Neuronal stem cell (in vitro differentiated cells): ENCODE measurements around the gene FANCM.

ENCODE experiments used
- DNase-seq: peaks from one replicate; pipeline ENCODE4 v3.0.0-alpha.2; 2013; ENCODE audit warnings: low spot score
- H2AFZ ChIP-seq: one replicate; pipeline ENCODE4 v1.6.1; 2013; ENCODE audit warnings: mild to moderate bottlenecking, low read length, inconsistent platforms
- H2AK5ac ChIP-seq: 2 replicates; pipeline ENCODE4 v1.6.1; 2013; ENCODE audit warnings: low read depth, mild to moderate bottlenecking, inconsistent platforms, low read length, moderate library complexity, mixed read lengths
- H2BK120ac ChIP-seq: 2 replicates; pipeline ENCODE4 v1.6.1; 2013; ENCODE audit warnings: low read depth, mild to moderate bottlenecking, inconsistent platforms, low read length, moderate library complexity, mixed read lengths
- H2BK12ac ChIP-seq: one replicate; pipeline ENCODE4 v1.6.1; 2013; ENCODE audit warnings: low read length, inconsistent platforms
- H2BK15ac ChIP-seq: 2 replicates; pipeline ENCODE4 v1.6.1; 2013; ENCODE audit warnings: mild to moderate bottlenecking, low read length, inconsistent platforms, mixed read lengths
- H2BK5ac ChIP-seq: one replicate; pipeline ENCODE4 v1.6.1; 2013; ENCODE audit warnings: inconsistent platforms, mild to moderate bottlenecking, low read length, moderate library complexity
- H3K14ac ChIP-seq: one replicate; pipeline ENCODE4 v1.6.1; 2013; ENCODE audit warnings: low read length, inconsistent platforms
- H3K18ac ChIP-seq: 2 replicates; pipeline ENCODE4 v1.6.1; 2013; ENCODE audit warnings: low read length, inconsistent platforms
- H3K23ac ChIP-seq: 2 replicates; pipeline ENCODE4 v1.6.1; 2013; ENCODE audit warnings: low read depth, mild to moderate bottlenecking, mixed read lengths, low read length, inconsistent platforms; ENCODE audit not compliant: poor library complexity
- H3K27ac ChIP-seq: replicated peaks from 3 replicates; pipeline ENCODE4 v1.5.1; 2013; ENCODE audit warnings: low read length, inconsistent platforms
- H3K27me3 ChIP-seq, 3 experiments: 2 replicates each; pipeline ENCODE4 v1.6.1; 2013; ENCODE audit warnings: low read length in 3 of 3, mild to moderate bottlenecking in 2 of 3, inconsistent platforms in 1 of 3, low read depth in 1 of 3, mixed read lengths in 1 of 3, moderate library complexity in 1 of 3; ENCODE audit not compliant: control insufficient read depth in 3 of 3, insufficient read depth in 3 of 3
- H3K36me3 ChIP-seq, 2 donors: replicated peaks in 1 of 2; 2 replicates each; pipeline ENCODE4 v1.6.1; 2013; ENCODE audit warnings: low read length in 2 of 2; ENCODE audit not compliant: control insufficient read depth in 2 of 2, insufficient read depth in 2 of 2
- H3K4ac ChIP-seq: 2 replicates; pipeline ENCODE4 v1.6.1; 2013; ENCODE audit warnings: inconsistent platforms, mild to moderate bottlenecking, low read length, moderate library complexity
- H3K4me1 ChIP-seq, 2 donors: 1 replicate in 1 of 2; 2 replicates in 1 of 2; pipeline ENCODE4 v1.6.1; 2013; ENCODE audit warnings: low read length in 2 of 2, low read depth in 1 of 2; ENCODE audit not compliant: control insufficient read depth in 2 of 2, insufficient read depth in 1 of 2
- H3K4me2 ChIP-seq: one replicate; pipeline ENCODE4 v1.6.1; 2013; ENCODE audit warnings: mild to moderate bottlenecking, low read length, inconsistent platforms; ENCODE audit not compliant: insufficient read depth, poor library complexity, severe bottlenecking
- H3K4me3 ChIP-seq, 2 donors: 2 replicates each; pipeline ENCODE4 v1.5.1; 2013; ENCODE audit warnings: low read length in 2 of 2, mild to moderate bottlenecking in 2 of 2, inconsistent platforms in 1 of 2, moderate library complexity in 1 of 2
- H3K79me1 ChIP-seq: one replicate; pipeline ENCODE4 v1.6.1; 2013; ENCODE audit warnings: low read depth, mild to moderate bottlenecking, inconsistent platforms, low read length, moderate library complexity
- H3K9ac ChIP-seq: one replicate; pipeline ENCODE4 v1.6.1; 2013; ENCODE audit warnings: mild to moderate bottlenecking, low read depth, low read length, inconsistent platforms; ENCODE audit not compliant: poor library complexity
- H3K9me3 ChIP-seq, 2 donors: replicated peaks in 1 of 2; 2 replicates each; pipeline versions ENCODE3 to v1.6.1; 2013; ENCODE audit warnings: low read length in 2 of 2, mild to moderate bottlenecking in 2 of 2, inconsistent platforms in 1 of 2, low read depth in 1 of 2, mixed read lengths in 1 of 2, moderate library complexity in 1 of 2; ENCODE audit not compliant: control insufficient read depth in 2 of 2, insufficient read depth in 1 of 2
- H4K8ac ChIP-seq: one replicate; pipeline ENCODE4 v1.6.1; 2013; ENCODE audit warnings: low read depth, mild to moderate bottlenecking, inconsistent platforms, low read length, moderate library complexity
- H4K91ac ChIP-seq: one replicate; pipeline ENCODE4 v1.6.1; 2013; ENCODE audit warnings: low read length, low read depth, mild to moderate bottlenecking, inconsistent platforms; ENCODE audit not compliant: poor library complexity
- WGBS, 2 donors: extraction: QIAGEN DNeasy Blood & Tissue Kit; methylation state at CpG; one replicate each; pipeline ENCODE4 v1.1.7; 2013; ENCODE audit warnings: missing lambda C conversion rate in 2 of 2, mixed read lengths in 1 of 2; ENCODE audit not compliant: insufficient read length in 2 of 2, insufficient replicate concordance in 1 of 2; ENCODE audit errors: extremely low coverage in 2 of 2; 5-methylcytosine and 5-hydroxymethylcytosine counted together

The FANCM gene

DNA sequence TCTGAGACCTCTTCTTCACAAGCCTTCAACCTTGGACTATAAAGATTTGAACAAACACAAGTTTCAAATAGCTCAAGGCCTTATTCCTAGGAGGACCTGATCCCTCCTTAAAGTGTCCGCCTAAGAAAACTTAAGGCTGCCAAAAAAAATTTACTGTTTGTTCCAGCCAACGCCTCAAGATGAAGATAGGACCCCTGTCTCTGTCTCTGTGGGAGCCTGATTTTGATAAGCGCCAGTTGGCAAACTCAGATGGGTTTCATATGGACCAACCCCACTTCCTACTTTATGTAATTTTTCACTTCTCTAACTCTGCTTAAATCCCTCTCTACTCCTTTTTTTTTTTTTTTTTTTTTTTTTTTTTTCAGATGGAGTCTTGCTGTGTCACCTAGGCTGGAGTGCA, 12.5 kb upstream of the FANCM start:
- Histone ChIP-seq H2BK5ac (no peak overlapping the region), H3K23ac (no peak overlapping the region), H3K79me1 (no peaks in the 10 kb centered on the region), H3K9me3 (peaks cover 0 to 1% of the 10 kb centered on the region in 2 donors), H3K4me2 (no peak overlapping the region), H3K18ac (no peak overlapping the region), H3K27me3 (no peaks in the 10 kb centered on the region), H2BK120ac (no peak overlapping the region), H2BK15ac (no peak overlapping the region), H3K4me1 (no peaks in the 10 kb centered on the region), H4K91ac (no peak overlapping the region), H3K9ac (no peak overlapping the region), H3K4ac (no peak overlapping the region), H2BK12ac (no peak overlapping the region), H2AFZ (no peak overlapping the region), H3K27ac (no peak overlapping the region), H2AK5ac (no peak overlapping the region), H3K14ac (no peak overlapping the region), H3K36me3 (peaks cover 17 to 92% of the 10 kb centered on the region in 2 donors), H3K4me3 (no peak overlapping the region), H4K8ac (no peak overlapping the region)
- no CpG with 5 or more reads among the region's 3 CpGs for WGBS, 2 donors
- no peak for DNase-seq

DNA sequence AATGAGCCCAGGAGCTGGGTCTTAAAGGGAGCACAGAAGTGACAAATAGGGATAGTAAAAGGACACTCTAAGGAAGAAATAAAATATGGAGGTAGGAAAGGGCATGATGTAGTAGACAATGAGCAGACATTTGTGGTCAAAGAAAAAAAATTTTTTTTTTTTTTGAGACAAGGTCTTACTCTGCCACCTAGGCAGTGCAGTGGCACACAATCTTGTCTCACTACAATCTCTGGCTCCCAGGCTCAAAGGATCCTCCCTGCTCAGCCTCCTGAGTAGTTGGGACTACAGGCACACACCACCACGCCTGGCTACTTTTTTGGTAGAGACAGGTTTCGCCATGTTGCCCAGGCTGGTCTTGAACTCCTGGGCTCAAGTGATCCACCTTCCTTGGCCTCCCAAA, 10.0 kb upstream of the FANCM start:
- no peak overlapping the region for H3K18ac ChIP-seq
- H4K91ac ChIP-seq, result no peak overlapping the region
- H2AK5ac ChIP-seq, result no peak overlapping the region
- peaks cover 0 to 1% of the 10 kb centered on the region in 2 donors for H3K9me3 ChIP-seq
- H2BK5ac ChIP-seq, result no peak overlapping the region
- no peaks in the 10 kb centered on the region for H3K27me3 ChIP-seq
- no peak overlapping the region for H3K14ac ChIP-seq
- no peak overlapping the region for H4K8ac ChIP-seq
- H2BK120ac ChIP-seq, result no peak overlapping the region
- no peaks in the 10 kb centered on the region for H3K79me1 ChIP-seq
- H3K4me1 ChIP-seq, result no peaks in the 10 kb centered on the region
- H3K27ac ChIP-seq, result no peak overlapping the region
- H2AFZ ChIP-seq, result no peak overlapping the region
- no peak overlapping the region for H3K23ac ChIP-seq
- no peak overlapping the region for H3K9ac ChIP-seq
- H3K4ac ChIP-seq, result no peak overlapping the region
- no peak overlapping the region for H3K4me2 ChIP-seq
- no peak overlapping the region for H3K4me3 ChIP-seq
- H3K36me3 ChIP-seq, result peaks cover 13 to 92% of the 10 kb centered on the region in 2 donors
- WGBS, 2 donors, result no CpG with 5 or more reads among the region's 2 CpGs
- no peak overlapping the region for H2BK12ac ChIP-seq
- H2BK15ac ChIP-seq, result no peak overlapping the region
- DNase-seq, result no peak

DNA sequence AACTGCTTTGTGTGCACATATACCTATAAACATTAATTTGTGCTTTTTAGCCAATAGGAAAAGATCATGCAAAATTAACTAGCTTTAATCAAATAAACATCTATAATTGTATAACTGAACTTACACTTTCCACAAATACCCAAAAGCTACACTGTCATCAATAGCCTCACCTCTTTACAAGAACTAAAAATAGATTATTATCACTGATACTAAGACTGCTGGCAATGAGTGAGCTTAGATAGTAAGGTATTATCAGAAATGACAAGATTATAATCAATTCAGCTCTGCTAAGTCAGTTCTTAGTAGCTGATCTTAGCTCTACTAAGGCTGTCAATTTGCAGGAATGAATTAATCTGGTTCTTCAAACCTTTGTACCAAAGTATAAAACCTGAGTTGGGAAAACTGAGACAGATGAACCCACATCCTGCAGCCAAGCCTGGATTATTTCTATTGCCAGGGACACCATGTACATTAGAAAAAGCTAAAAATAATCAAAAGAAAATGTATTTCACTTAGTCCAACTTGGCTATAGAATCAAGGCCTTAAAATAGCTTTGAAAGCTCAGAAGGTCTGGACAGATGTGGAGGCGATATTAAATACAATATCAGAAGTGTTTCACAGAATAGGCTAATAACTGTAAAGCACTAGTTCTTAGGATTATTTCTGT, 6.6 kb upstream of the FANCM start:
- Histone ChIP-seq H3K4me3 (no peak overlapping the region), H3K36me3 (peaks cover 5 to 77% of the 10 kb centered on the region in 2 donors), H2BK5ac (no peak overlapping the region), H3K27me3 (no peaks in the 10 kb centered on the region), H2BK12ac (no peak overlapping the region), H3K9ac (no peak overlapping the region), H3K27ac (no peak overlapping the region), H2AK5ac (no peak overlapping the region), H4K8ac (no peak overlapping the region), H2BK15ac (no peak overlapping the region), H3K18ac (no peak overlapping the region), H4K91ac (no peak overlapping the region), H2BK120ac (no peak overlapping the region), H3K4me1 (no peaks in the 10 kb centered on the region), H3K4me2 (no peak overlapping the region), H3K14ac (no peak overlapping the region), H3K23ac (no peak overlapping the region), H3K4ac (no peak overlapping the region), H3K79me1 (no peaks in the 10 kb centered on the region), H2AFZ (no peak overlapping the region), H3K9me3 (no peaks in the 10 kb centered on the region)
- DNase-seq, result no peak
- WGBS, 2 donors, result no CpG with 5 or more reads among the region's 1 CpG

DNA sequence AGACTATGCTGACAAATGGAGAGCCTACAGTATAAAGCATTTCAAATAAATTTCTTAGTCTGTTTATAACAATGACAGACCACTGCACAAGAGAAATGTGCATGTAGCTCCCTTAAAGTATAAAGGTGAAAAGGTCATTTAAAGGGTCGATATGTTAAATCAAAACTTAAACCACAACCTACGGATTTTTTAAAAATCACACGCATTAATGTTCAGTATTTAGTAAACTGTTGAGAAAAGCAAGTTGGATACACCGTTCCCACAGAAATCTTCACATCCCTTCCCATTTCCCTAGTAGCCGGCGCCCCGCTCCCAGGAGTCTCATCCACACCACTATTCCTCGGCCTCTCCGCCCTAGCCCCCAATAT, 2.1 kb upstream of the FANCM start:
- H3K9ac ChIP-seq, result peak overlapping the region; percentile 98
- H3K79me1 ChIP-seq, result peaks cover 5% of the 10 kb centered on the region
- H2BK5ac ChIP-seq, result no peak overlapping the region
- no peak for DNase-seq
- no peak overlapping the region for H4K91ac ChIP-seq
- no peak overlapping the region for H2BK15ac ChIP-seq
- no peak overlapping the region for H3K23ac ChIP-seq
- no peaks in the 10 kb centered on the region for H3K9me3 ChIP-seq
- peak overlapping the region; percentile 99 for H3K18ac ChIP-seq
- H2AFZ ChIP-seq, result peak overlapping the region; percentile 96
- H3K27ac ChIP-seq, result peak overlapping the region; percentile 79
- no peak overlapping the region for H2BK12ac ChIP-seq
- H2BK120ac ChIP-seq, result no peak overlapping the region
- no peak overlapping the region for H4K8ac ChIP-seq
- no peak overlapping the region for H2AK5ac ChIP-seq
- peak overlapping the region; percentile 47 for H3K4me2 ChIP-seq
- no peak overlapping the region for H3K4ac ChIP-seq
- H3K4me1 ChIP-seq, result peaks cover 0 to 4% of the 10 kb centered on the region in 2 donors
- peak overlapping the region; percentile 59 to 99 for H3K4me3 ChIP-seq
- no peaks in the 10 kb centered on the region for H3K27me3 ChIP-seq
- no CpG with 5 or more reads among the region's 9 CpGs for WGBS, 2 donors
- H3K14ac ChIP-seq, result no peak overlapping the region
- H3K36me3 ChIP-seq, result peaks cover 0 to 37% of the 10 kb centered on the region in 2 donors
